Upper lobe of right lung (tissue), 1 donor: ENCODE measurements around the gene RBL1. TPM values are rescaled to one million over a fixed set of nuclear protein-coding genes. Genes with fewer than 3 reads are reported as not detected.
"Not testable (repeated sequence)": the region's sequence is repeated elsewhere in the genome, so short reads cannot be mapped to it uniquely, and the experiment has no call there.

Experiments
- ATAC-seq: fragments of 200-7000 bp; cut with Tn5 transposase; one replicate; pipeline ENCODE4 v1.9.1; 2020; ENCODE audit warnings: mild to moderate bottlenecking, moderate library complexity
- DNase-seq: peaks from one replicate; pipeline ENCODE4 v3.0.0-alpha.2; 2020
- H3K27ac ChIP-seq: fragments of 200-600 bp; one replicate; pipeline ENCODE4 v1.8.0; 2022
- H3K27me3 ChIP-seq: fragments of 200-600 bp; one replicate; pipeline ENCODE4 v1.8.0; 2022; ENCODE audit warnings: mild to moderate bottlenecking
- H3K36me3 ChIP-seq: fragments of 200-600 bp; one replicate; pipeline ENCODE4 v1.8.0; 2022
- H3K4me1 ChIP-seq: fragments of 200-600 bp; one replicate; pipeline ENCODE4 v1.8.0; 2022
- H3K4me3 ChIP-seq: fragments of 200-600 bp; one replicate; pipeline ENCODE4 v1.8.0; 2022; ENCODE audit warnings: mild to moderate bottlenecking
- H3K9me3 ChIP-seq: fragments of 200-600 bp; one replicate; pipeline ENCODE4 v1.8.0; 2022
- intact Hi-C: fragments of 100-400 bp; cut with DNase I; formaldehyde crosslinking; loops from one replicate; pipeline ENCODE4 v1.11.0; 2022
- total RNA-seq: library from RNA; stranded (reverse); fragmentation: NEBNext Ultra II Directional; extraction: Animal tissue kit (Norgen Biotek cat#: 25700); gene quantifications from one replicate; pipeline ENCODE4 v1.2.1, GENCODE V29; 2021
- TF ChIP-seq, protein P1 (sequence below): fragments of 200-600 bp; IDR thresholded peaks from one replicate; pipeline ENCODE4 v1.8.0; 2022; ENCODE audit warnings: antibody characterized with exemption
- donor health status: DM: no; HTN: yes; CAD: no; lungs with severe emphysema.

RBL1 gene
- total RNA-seq, 1 donor from 2014 or later: 5.7 TPM

DNA sequence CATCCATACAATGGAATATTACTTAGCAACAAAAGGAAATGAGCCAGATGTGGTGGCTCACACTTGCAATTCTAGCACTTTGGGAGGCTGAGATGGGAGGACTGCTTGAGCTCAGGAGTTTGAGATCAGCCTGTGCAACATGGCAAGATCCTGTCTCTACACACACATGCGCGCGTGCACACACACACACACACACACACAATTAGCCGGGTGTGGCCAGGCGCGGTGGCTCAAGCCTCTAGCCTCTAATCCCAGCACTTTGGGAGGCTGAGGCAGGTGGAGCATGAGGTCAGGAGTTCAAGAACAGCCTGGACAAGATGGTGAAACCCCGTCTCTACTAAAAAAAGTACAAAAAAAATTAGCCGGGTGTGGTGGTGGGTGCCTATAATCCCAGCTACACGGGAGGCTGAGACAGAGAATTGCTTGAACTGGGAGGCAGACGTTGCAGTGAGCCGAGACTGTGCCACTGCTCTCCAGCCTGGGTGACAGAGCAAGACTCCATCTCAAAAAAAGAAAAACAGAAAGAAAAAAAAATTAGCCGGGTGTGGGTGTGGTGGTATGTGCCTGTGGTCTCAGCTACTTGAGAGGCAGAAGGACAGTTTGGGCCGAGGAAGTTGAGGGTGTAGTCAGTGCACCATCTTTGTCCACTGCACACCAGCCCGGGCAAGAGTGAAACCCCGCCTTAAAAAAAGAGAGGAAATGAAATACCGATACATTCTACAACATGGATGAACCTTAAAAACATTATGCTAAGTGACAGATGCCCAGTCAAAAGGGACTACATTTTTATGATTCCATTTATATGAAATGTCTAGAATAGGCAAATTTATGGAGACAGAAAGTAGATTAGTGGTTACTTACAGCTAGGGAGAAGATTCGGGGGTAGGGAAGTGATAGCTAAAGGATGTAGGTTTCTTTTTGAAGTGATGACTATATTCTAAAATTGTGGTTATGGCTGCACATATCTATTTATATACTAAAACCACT, 52.5 kb downstream of the RBL1 start:
- Histone ChIP-seq H3K4me3 (peak overlapping the region; percentile 0), H3K36me3 (peaks cover 25% of the 10 kb centered on the region), H3K27ac (peak overlapping the region; percentile 6), H3K27me3 (no peaks in the 10 kb centered on the region), H3K9me3 (no peaks in the 10 kb centered on the region), H3K4me1 (no peaks in the 10 kb centered on the region)
- ATAC-seq (peak; percentile 74), DNase-seq (no peak)
- TF ChIP-seq, protein P1, sequence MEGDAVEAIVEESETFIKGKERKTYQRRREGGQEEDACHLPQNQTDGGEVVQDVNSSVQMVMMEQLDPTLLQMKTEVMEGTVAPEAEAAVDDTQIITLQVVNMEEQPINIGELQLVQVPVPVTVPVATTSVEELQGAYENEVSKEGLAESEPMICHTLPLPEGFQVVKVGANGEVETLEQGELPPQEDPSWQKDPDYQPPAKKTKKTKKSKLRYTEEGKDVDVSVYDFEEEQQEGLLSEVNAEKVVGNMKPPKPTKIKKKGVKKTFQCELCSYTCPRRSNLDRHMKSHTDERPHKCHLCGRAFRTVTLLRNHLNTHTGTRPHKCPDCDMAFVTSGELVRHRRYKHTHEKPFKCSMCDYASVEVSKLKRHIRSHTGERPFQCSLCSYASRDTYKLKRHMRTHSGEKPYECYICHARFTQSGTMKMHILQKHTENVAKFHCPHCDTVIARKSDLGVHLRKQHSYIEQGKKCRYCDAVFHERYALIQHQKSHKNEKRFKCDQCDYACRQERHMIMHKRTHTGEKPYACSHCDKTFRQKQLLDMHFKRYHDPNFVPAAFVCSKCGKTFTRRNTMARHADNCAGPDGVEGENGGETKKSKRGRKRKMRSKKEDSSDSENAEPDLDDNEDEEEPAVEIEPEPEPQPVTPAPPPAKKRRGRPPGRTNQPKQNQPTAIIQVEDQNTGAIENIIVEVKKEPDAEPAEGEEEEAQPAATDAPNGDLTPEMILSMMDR: no peak
- intact Hi-C loops: no loop called here

DNA sequence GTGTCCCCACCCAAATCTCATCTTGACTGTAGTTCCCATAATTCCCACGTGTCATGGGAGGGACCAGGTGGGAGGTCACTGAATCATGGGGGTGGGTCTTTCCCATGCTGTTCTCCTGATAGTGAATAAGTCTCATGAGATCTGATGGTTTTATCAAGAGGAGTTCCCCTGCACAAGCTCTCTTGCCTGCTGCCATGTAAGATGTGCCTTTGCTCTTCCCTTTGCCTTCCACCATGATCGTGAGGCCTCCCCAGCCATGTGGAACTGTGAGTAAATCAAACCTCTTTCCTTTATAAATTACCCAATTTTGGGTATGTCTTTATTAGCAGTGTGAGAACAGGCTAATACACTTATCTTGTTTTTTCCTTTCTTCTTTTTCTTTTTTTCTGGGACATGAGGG, 56.4 kb downstream of the RBL1 start:
- intact Hi-C loops, DNase-seq, H3K9me3 ChIP-seq, H3K4me3 ChIP-seq, H3K27me3 ChIP-seq, H3K27ac ChIP-seq, H3K4me1 ChIP-seq, ATAC-seq: not testable (repeated sequence)
- H3K36me3 ChIP-seq: peaks cover 18% of the 10 kb centered on the region

DNA sequence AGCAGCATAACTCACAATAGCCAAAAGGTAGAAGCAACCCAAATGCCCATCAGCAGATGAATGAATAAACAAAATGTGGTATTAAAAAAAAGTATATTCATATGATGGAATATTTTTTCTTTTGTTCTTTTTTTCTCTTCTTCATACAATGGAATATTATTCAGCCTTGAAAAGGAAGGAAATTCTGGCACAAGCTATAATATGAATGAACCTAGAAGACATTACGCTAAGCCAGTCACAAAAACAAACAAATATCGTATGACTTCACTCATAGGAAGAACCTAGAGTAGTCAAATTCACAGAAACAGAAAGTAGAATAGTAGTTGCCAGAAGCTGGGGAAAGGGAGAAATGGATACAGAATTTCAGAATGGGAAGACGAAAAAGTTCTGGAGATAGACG, 63.7 kb downstream of the RBL1 start:
- TF ChIP-seq, protein P1: no peak
- intact Hi-C loops: no loop called here
- no peaks in the 10 kb centered on the region for H3K27me3 ChIP-seq
- no peaks in the 10 kb centered on the region for H3K9me3 ChIP-seq
- no peaks in the 10 kb centered on the region for H3K4me1 ChIP-seq
- DNase-seq (no peak), ATAC-seq (no peak)
- no peak overlapping the region for H3K27ac ChIP-seq
- H3K4me3 ChIP-seq: no peak overlapping the region
- peaks cover 8% of the 10 kb centered on the region for H3K36me3 ChIP-seq

DNA sequence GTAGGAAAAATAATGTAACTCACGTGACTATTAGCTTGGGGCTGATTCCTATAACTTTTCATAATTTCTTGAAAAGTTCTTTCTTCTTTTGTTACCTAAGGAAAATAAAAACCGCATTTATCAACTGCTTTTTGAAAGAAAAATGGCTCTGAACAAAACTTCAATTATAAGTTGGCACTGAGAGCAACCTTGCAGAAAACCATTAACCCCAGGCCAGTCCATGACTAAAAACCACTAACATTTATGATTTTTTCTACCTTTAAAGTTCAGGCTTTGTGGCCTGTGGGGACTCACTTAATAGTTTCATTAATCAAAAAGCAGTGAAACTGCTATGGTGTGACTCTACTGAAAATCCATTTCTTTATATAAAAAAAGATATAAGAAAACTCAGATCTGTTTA, 75.2 kb downstream of the RBL1 start:
- no peak for DNase-seq
- no peaks in the 10 kb centered on the region for H3K27me3 ChIP-seq
- H3K9me3 ChIP-seq: no peaks in the 10 kb centered on the region

DNA sequence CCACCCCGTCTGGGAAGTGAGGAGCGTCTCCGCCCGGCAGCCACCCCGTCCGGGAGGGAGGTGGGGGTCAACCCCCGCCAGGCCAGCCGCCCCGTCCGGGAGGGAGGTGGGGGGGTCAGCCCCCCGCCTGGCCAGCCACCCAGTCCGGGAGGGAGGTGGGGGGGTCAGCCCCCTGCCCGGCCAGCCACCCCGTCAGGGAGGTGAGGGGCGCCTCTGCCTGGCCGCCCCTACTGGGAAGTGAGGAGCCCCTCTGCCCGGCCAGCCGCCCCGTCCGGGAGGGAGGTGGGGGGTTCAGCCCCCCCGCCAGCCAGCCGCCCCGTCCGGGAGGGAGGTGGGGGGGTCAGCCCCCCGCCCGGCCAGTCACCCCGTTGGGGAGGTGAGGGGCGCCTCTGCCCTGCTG, 83.2 kb downstream of the RBL1 start:
- H3K27me3 ChIP-seq, H3K4me1 ChIP-seq, H3K27ac ChIP-seq, DNase-seq, intact Hi-C loops, ATAC-seq, H3K4me3 ChIP-seq, H3K9me3 ChIP-seq, H3K36me3 ChIP-seq: not testable (repeated sequence)

More for the DNA sequence above, 75.2 kb downstream of the RBL1 start:
- no peak overlapping the region for H3K4me3 ChIP-seq
- TF ChIP-seq, protein P1: no peak
- intact Hi-C loops: no loop called here
- H3K4me1 ChIP-seq: no peaks in the 10 kb centered on the region
- H3K27ac ChIP-seq: no peak overlapping the region
- ATAC-seq: no peak
- H3K36me3 ChIP-seq: peaks cover 28% of the 10 kb centered on the region

DNA sequence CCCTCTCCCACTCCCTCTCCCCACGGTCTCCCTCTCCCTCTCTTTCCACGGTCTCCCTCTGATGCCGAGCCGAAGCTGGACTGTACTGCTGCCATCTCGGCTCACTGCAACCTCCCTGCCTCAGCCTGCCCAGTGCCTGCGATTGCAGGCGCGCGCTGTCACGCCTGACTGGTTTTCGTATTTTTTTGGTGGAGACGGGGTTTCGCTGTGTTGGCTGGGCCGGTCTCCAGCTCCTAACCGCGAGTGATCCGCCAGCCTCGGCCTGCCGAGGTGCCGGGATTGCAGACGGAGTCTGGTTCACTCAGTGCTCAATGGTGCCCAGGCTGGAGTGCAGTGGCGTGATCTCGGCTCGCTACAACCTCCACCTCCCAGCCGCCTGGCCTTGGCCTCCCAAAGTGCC, 83.9 kb downstream of the RBL1 start:
- H3K27ac ChIP-seq, H3K27me3 ChIP-seq, H3K4me1 ChIP-seq, H3K36me3 ChIP-seq, H3K9me3 ChIP-seq, intact Hi-C loops, ATAC-seq, H3K4me3 ChIP-seq, DNase-seq: not testable (repeated sequence)

DNA sequence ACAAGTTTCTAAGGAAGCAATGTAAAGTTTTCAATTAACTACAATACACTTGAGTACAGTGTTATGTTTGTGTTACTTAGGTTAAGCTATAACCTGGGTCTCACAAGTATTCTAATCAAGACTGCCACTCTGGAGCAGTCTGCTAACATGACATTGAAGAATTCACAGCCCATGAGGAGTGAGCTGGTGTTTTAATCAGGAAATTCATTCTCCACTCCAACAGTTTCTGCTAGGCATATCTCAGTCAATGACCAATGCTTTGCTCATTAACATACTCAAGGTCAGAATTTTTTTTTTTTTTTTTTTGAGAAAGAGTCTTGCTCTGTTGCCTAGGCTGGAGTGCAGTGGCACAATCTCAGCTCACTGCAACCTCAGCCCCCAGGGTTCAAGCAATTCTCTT, 84.7 kb downstream of the RBL1 start:
- ATAC-seq (no peak), DNase-seq (no peak)
- intact Hi-C loops: no loop called here
- peaks cover 3% of the 10 kb centered on the region for H3K4me1 ChIP-seq
- H3K36me3 ChIP-seq: no peaks in the 10 kb centered on the region
- no peak overlapping the region for H3K27ac ChIP-seq
- H3K9me3 ChIP-seq: no peaks in the 10 kb centered on the region
- no peaks in the 10 kb centered on the region for H3K27me3 ChIP-seq
- H3K4me3 ChIP-seq: no peak overlapping the region
- TF ChIP-seq, protein P1: no peak
